SW480 (cell line): ENCODE data around the gene REEP6.
A peak's percentile ranks its signal among the peaks of the same experiment; 100 is the strongest.

ENCODE experiments used
- DNase-seq: peaks from one replicate; pipeline ENCODE4 v3.0.0-alpha.2; 2016; ENCODE audit warnings: low spot score

Gene REEP6

GRCh38 chr19:1456121-1456900 lies 34.7 kb upstream of the REEP6 start:
- no peak for DNase-seq

GRCh38 chr19:1457031-1457739 lies 33.8 kb upstream of the REEP6 start:
- DNase-seq = no peak

- DNase-seq = no peak
Measured at GRCh38 chr19:1457892-1458291, 33.1 kb upstream of the REEP6 start.

GRCh38 chr19:1459479-1459878 lies 31.5 kb upstream of the REEP6 start:
- DNase-seq = no peak

- DNase-seq = no peak
Measured at GRCh38 chr19:1460033-1460995, 30.7 kb upstream of the REEP6 start.

GRCh38 chr19:1461862-1462261 lies 29.1 kb upstream of the REEP6 start:
- no peak for DNase-seq

- no peak for DNase-seq
Measured at GRCh38 chr19:1465191-1466016, 25.6 kb upstream of the REEP6 start.

- no peak for DNase-seq
Measured at GRCh38 chr19:1466018-1466460, 24.9 kb upstream of the REEP6 start.

- no peak for DNase-seq
Measured at GRCh38 chr19:1466461-1467214, 24.3 kb upstream of the REEP6 start.

GRCh38 chr19:1467215-1467489 lies 23.8 kb upstream of the REEP6 start:
- DNase-seq = no peak

- no peak for DNase-seq
Measured at GRCh38 chr19:1467490-1468273, 23.3 kb upstream of the REEP6 start.

GRCh38 chr19:1468274-1468820 lies 22.6 kb upstream of the REEP6 start:
- DNase-seq = no peak

- DNase-seq = no peak
Measured at GRCh38 chr19:1468821-1469254, 22.1 kb upstream of the REEP6 start.

- no peak for DNase-seq
Measured at GRCh38 chr19:1469255-1470054, 21.5 kb upstream of the REEP6 start.

- DNase-seq = no peak
Measured at GRCh38 chr19:1470055-1470304, 21.0 kb upstream of the REEP6 start.

- peak; percentile 67 for DNase-seq
Measured at GRCh38 chr19:1470305-1471009, 20.5 kb upstream of the REEP6 start.

GRCh38 chr19:1471010-1471514 lies 19.9 kb upstream of the REEP6 start:
- DNase-seq = peak; percentile 60

GRCh38 chr19:1471515-1472160 lies 19.3 kb upstream of the REEP6 start:
- DNase-seq = no peak
